Measurements from ENCODE around the gene ANKRD35. TPM values are rescaled to one million over a fixed set of nuclear protein-coding genes. Genes with fewer than 3 reads are reported as not detected.
A peak's percentile ranks its signal among the peaks of the same experiment; 100 is the strongest.
"Not testable (repeated sequence)": the region's sequence is repeated elsewhere in the genome, so short reads cannot be mapped to it uniquely, and the experiment has no call there.

ANKRD35 gene
- total and polyA plus RNA-seq, 2 of the 8 experiments (the other 6 are each of a cell fraction or from before 2014, with no cell fraction given) = 1.6 to 3.0 TPM

- Histone ChIP-seq H3K4me3 (ENCODE audit: extremely low read depth in 1 of 4, insufficient read depth in 2 of 4, low read depth in 3 of 4, low read length in 4 of 4) (no peak overlapping the region), H3K18ac (ENCODE audit: extremely low read depth, low read length) (no peak overlapping the region), H3K36me3 (ENCODE audit: control insufficient read depth in 2 of 4, insufficient read depth in 4 of 4, low read length in 3 of 4) (peaks cover 3 to 18% (median 9%) of the 10 kb centered on the region in 4 experiments; a peak in 6 of 8 replicates), H3K23me2 (ENCODE audit: low read depth, low read length) (peaks cover 18% of the 10 kb centered on the region), H4K5ac (ENCODE audit: insufficient read length, low read depth, low read length) (no peak overlapping the region), H4K8ac (ENCODE audit: extremely low read depth, insufficient read depth, low read length) (no peak overlapping the region), H2AFZ (ENCODE audit: low read length) (no peak overlapping the region), H2BK5ac (ENCODE audit: low read depth, low read length) (no peak overlapping the region), H3K4me2 (ENCODE audit: insufficient read depth in 1 of 2, low read depth in 2 of 2, low read length in 2 of 2) (no peak overlapping the region), H3K9ac (replicated peaks in 1 of 4; ENCODE audit: extremely low read depth in 1 of 4, low read depth in 3 of 4, low read length in 3 of 4) (no peak overlapping the region), H3K4ac (replicated peaks; ENCODE audit: insufficient read length, low read depth, low read length) (no peak overlapping the region), H3K23ac (ENCODE audit: insufficient read length) (no peak overlapping the region), H2BK12ac (ENCODE audit: low read depth, low read length) (no peak overlapping the region), H4K20me1 (replicated peaks in 1 of 2; ENCODE audit: control insufficient read depth in 1 of 2, insufficient read depth in 2 of 2, low read length in 2 of 2) (no peaks in the 10 kb centered on the region), H2AK5ac (ENCODE audit: low read depth, low read length) (no peak overlapping the region), H3K14ac (ENCODE audit: insufficient read length) (no peak overlapping the region), H3K79me2 (ENCODE audit: control insufficient read depth in 1 of 2, insufficient read depth in 2 of 2, low read length in 2 of 2) (peaks cover 0 to 14% of the 10 kb centered on the region in 2 experiments; a peak in 2 of 4 replicates), H4K91ac (replicated peaks; ENCODE audit: insufficient read length, low read length) (no peak overlapping the region), H3K4me1 (replicated peaks in 1 of 4; ENCODE audit: control insufficient read depth in 3 of 4, insufficient read depth in 4 of 4, low read length in 3 of 4) (peaks cover 3 to 6% (median 4%) of the 10 kb centered on the region in 4 experiments), H3K79me1 (ENCODE audit: low read depth, low read length) (no peaks in the 10 kb centered on the region), H2BK120ac (replicated peaks; ENCODE audit: low read depth, low read length) (no peak overlapping the region), H2BK20ac (ENCODE audit: low read length) (no peak overlapping the region), H3K9me3 (ENCODE audit: insufficient read depth in 2 of 2, low read depth in 1 of 2, low read length in 1 of 2) (no peaks in the 10 kb centered on the region), H2BK15ac (ENCODE audit: low read length) (no peak overlapping the region), H3K27me3 (replicated peaks in 1 of 4; ENCODE audit: control insufficient read depth in 3 of 4, extremely low read depth in 1 of 4, insufficient read depth in 3 of 4, low read length in 3 of 4) (no peaks in the 10 kb centered on the region), H3K56ac (replicated peaks; ENCODE audit: insufficient read length, low read depth, low read length) (no peak overlapping the region), H3K27ac (ENCODE audit: low read depth, low read length) (no peak overlapping the region)
- DNase-seq (ENCODE audit: low read depth in 1 of 2, low spot score in 2 of 2) = no peak
- WGBS, 2 experiments (ENCODE audit: extremely low coverage in 1 of 2, insufficient coverage in 1 of 2, insufficient read length in 1 of 2, insufficient replicate concordance in 2 of 2, low coverage in 1 of 2, low lambda C conversion rate in 2 of 2, missing lambda C conversion rate in 1 of 2) = 89% methylated on average over 2 of the region's 2 CpGs; no CpG with 5 or more reads in 1 of the 2 experiments
- POLR2A ChIA-PET (ENCODE audit: partially characterized antibody) = interaction anchor here (1.1 to 2.9 kb wide), 6 partner anchors 10 to 113 kb away, joined by 3 to 8 read pairs (median 4); partner anchors contain the start of genes ANKRD34A, LIX1L and POLR3GL
- no peak for TF ChIP-seq TEAD4 (IDR thresholded peaks at IDR 0.05; ENCODE audit: low read depth, low read length)
- FAIRE-seq = no peak
- CTCF ChIA-PET (ENCODE audit: partially characterized antibody) = interaction anchor here (1.0 kb wide), 1 partner anchor 55 kb away, joined by 7 read pairs; no protein-coding TSS in a partner anchor
Observed at GRCh38 chr1:145922266-145922665, 36.6 kb upstream of the ANKRD35 start.

- H2AK5ac ChIP-seq (ENCODE audit: low read depth, low read length); H4K20me1 ChIP-seq (replicated peaks in 1 of 2; ENCODE audit: control insufficient read depth in 1 of 2, insufficient read depth in 2 of 2, low read length in 2 of 2); H3K27me3 ChIP-seq (replicated peaks in 1 of 4; ENCODE audit: control insufficient read depth in 3 of 4, extremely low read depth in 1 of 4, insufficient read depth in 3 of 4, low read length in 3 of 4); H4K91ac ChIP-seq (replicated peaks; ENCODE audit: insufficient read length, low read length); CTCF ChIA-PET (ENCODE audit: partially characterized antibody); H3K9me3 ChIP-seq (ENCODE audit: insufficient read depth in 2 of 2, low read depth in 1 of 2, low read length in 1 of 2); FAIRE-seq; H2BK5ac ChIP-seq (ENCODE audit: low read depth, low read length); H4K8ac ChIP-seq (ENCODE audit: extremely low read depth, insufficient read depth, low read length); DNase-seq (ENCODE audit: low read depth in 1 of 2, low spot score in 2 of 2); H3K14ac ChIP-seq (ENCODE audit: insufficient read length); H3K56ac ChIP-seq (replicated peaks; ENCODE audit: insufficient read length, low read depth, low read length); H4K5ac ChIP-seq (ENCODE audit: insufficient read length, low read depth, low read length); H3K4ac ChIP-seq (replicated peaks; ENCODE audit: insufficient read length, low read depth, low read length); H3K4me3 ChIP-seq (ENCODE audit: extremely low read depth in 1 of 4, insufficient read depth in 2 of 4, low read depth in 3 of 4, low read length in 4 of 4); H3K4me1 ChIP-seq (replicated peaks in 1 of 4; ENCODE audit: control insufficient read depth in 3 of 4, insufficient read depth in 4 of 4, low read length in 3 of 4); H2BK120ac ChIP-seq (replicated peaks; ENCODE audit: low read depth, low read length); H2BK20ac ChIP-seq (ENCODE audit: low read length); H2BK12ac ChIP-seq (ENCODE audit: low read depth, low read length); H3K79me2 ChIP-seq (ENCODE audit: control insufficient read depth in 1 of 2, insufficient read depth in 2 of 2, low read length in 2 of 2); H2BK15ac ChIP-seq (ENCODE audit: low read length); H3K23ac ChIP-seq (ENCODE audit: insufficient read length); H3K9ac ChIP-seq (replicated peaks in 1 of 4; ENCODE audit: extremely low read depth in 1 of 4, low read depth in 3 of 4, low read length in 3 of 4); H3K27ac ChIP-seq (ENCODE audit: low read depth, low read length); H3K18ac ChIP-seq (ENCODE audit: extremely low read depth, low read length); H2AFZ ChIP-seq (ENCODE audit: low read length); H3K79me1 ChIP-seq (ENCODE audit: low read depth, low read length): not testable (repeated sequence)
- Histone ChIP-seq H3K4me2 (ENCODE audit: insufficient read depth in 1 of 2, low read depth in 2 of 2, low read length in 2 of 2) (peak overlapping the region in 1 of 2 experiments; percentile 94; a peak in 1 of 4 replicates), H3K36me3 (ENCODE audit: control insufficient read depth in 2 of 4, insufficient read depth in 4 of 4, low read length in 3 of 4) (peaks cover 0 to 11% (median 4%) of the 10 kb centered on the region in 4 experiments; a peak in 2 of 8 replicates), H3K23me2 (ENCODE audit: low read depth, low read length) (peaks cover 16% of the 10 kb centered on the region)
- POLR2A ChIA-PET (ENCODE audit: partially characterized antibody) = interaction anchor here (2.3 kb wide), 1 partner anchor 38 kb away, joined by 7 read pairs; the partner anchor contains the start of gene LIX1L
- 84% methylated on average over 3 of the region's 4 CpGs; no CpG with 5 or more reads in 1 of the 2 experiments for WGBS, 2 experiments (ENCODE audit: extremely low coverage in 1 of 2, insufficient coverage in 1 of 2, insufficient read length in 1 of 2, insufficient replicate concordance in 2 of 2, low coverage in 1 of 2, low lambda C conversion rate in 2 of 2, missing lambda C conversion rate in 1 of 2)
Observed at GRCh38 chr1:145920297-145920696, 34.6 kb upstream of the ANKRD35 start.

Measured in H1 (cell line).